ENCODE measurements around the gene HTN3. TPM values are rescaled to one million over a fixed set of nuclear protein-coding genes. Genes with fewer than 3 reads are reported as not detected.

The HTN3 gene
- total RNA-seq, 1 donor from 2014 or later: not detected

- peaks cover 2% of the 10 kb centered on the region for H3K27me3 Mint-ChIP-seq (ENCODE audit: low read depth)
- no peaks in the 10 kb centered on the region for H3K36me3 Mint-ChIP-seq (ENCODE audit: low read depth)
- TF ChIP-seq CTCF (IDR thresholded peaks at IDR 0.05): no peak
- H3K9me3 Mint-ChIP-seq (ENCODE audit: low read depth): peaks cover 10% of the 10 kb centered on the region
- DNase-seq (ENCODE audit: low spot score): no peak
- H3K27ac Mint-ChIP-seq (ENCODE audit: unreplicated experiment): no peak overlapping the region
- H3K4me1 Mint-ChIP-seq (ENCODE audit: low read depth): no peaks in the 10 kb centered on the region
- no peak overlapping the region for H3K4me3 Mint-ChIP-seq (ENCODE audit: unreplicated experiment)
These were observed 30.9 kb downstream of the HTN3 start for GRCh38 chr4:70059149-70059548.

- no peaks in the 10 kb centered on the region for H3K9me3 Mint-ChIP-seq (ENCODE audit: low read depth)
- H3K4me3 Mint-ChIP-seq (ENCODE audit: unreplicated experiment): no peak overlapping the region
- H3K27ac Mint-ChIP-seq (ENCODE audit: unreplicated experiment): no peak overlapping the region
- DNase-seq (ENCODE audit: low spot score): no peak
- no peak for TF ChIP-seq CTCF (IDR thresholded peaks at IDR 0.05)
- H3K4me1 Mint-ChIP-seq (ENCODE audit: low read depth): no peaks in the 10 kb centered on the region
- no peaks in the 10 kb centered on the region for H3K36me3 Mint-ChIP-seq (ENCODE audit: low read depth)
- no peaks in the 10 kb centered on the region for H3K27me3 Mint-ChIP-seq (ENCODE audit: low read depth)
These were observed 33.7 kb downstream of the HTN3 start for GRCh38 chr4:70062000-70062399.

GRCh38 chr4:70080205-70080604, 51.9 kb downstream of the HTN3 start:
- Mint-ChIP-seq H3K27ac (ENCODE audit: unreplicated experiment) (no peak overlapping the region), H3K27me3 (ENCODE audit: low read depth) (no peaks in the 10 kb centered on the region), H3K4me3 (ENCODE audit: unreplicated experiment) (no peak overlapping the region), H3K9me3 (ENCODE audit: low read depth) (no peaks in the 10 kb centered on the region), H3K4me1 (ENCODE audit: low read depth) (no peaks in the 10 kb centered on the region), H3K36me3 (ENCODE audit: low read depth) (no peaks in the 10 kb centered on the region)
- DNase-seq (ENCODE audit: low spot score): no peak
- TF ChIP-seq CTCF (IDR thresholded peaks at IDR 0.05): no peak

Other genes with a start within 250 kb of the HTN3 start
- 1.2 to 1.9 TPM (median 1.4 TPM) in 3 replicates for gene SULT1E1, start 168.3 kb upstream of the HTN3 start, total RNA-seq
- not detected in 3 replicates for gene CSN1S1, start 97.4 kb upstream of the HTN3 start, total RNA-seq
- not detected in 3 replicates for gene CSN2, start 62.7 kb upstream of the HTN3 start, total RNA-seq
- not detected in 3 replicates for gene STATH, start 32.5 kb upstream of the HTN3 start, total RNA-seq
- not detected in 3 replicates for gene HTN1, start 22.0 kb downstream of the HTN3 start, total RNA-seq
- not detected in 3 replicates for gene PRR27, start 125.8 kb downstream of the HTN3 start, total RNA-seq
- not detected in 3 replicates for gene ODAM, start 167.3 kb downstream of the HTN3 start, total RNA-seq
- gene FDCSP, start 197.7 kb downstream of the HTN3 start, total RNA-seq: not detected in 3 replicates
- gene CSN3, start 214.1 kb downstream of the HTN3 start, total RNA-seq: not detected in 3 replicates